HEK293 (cell line): Measurements from ENCODE around the gene C1QL1.

ENCODE experiments used
- CTCF ChIP-seq: fragments of 450-650 bp; formaldehyde crosslinking; IDR thresholded peaks from 2 replicates; pipeline ENCODE4 v1.5.1; 2016; ENCODE audit warnings: missing biosample characterization, missing genetic modification characterization
- HOXA7 ChIP-seq: sonication (generic); formaldehyde crosslinking; IDR thresholded peaks from 2 replicates; pipeline ENCODE4 v1.8.1; 2022; ENCODE audit warnings: missing genetic modification reagents, borderline replicate concordance
- MZF1 ChIP-seq: fragments of 450-650 bp; formaldehyde crosslinking; IDR thresholded peaks from 2 replicates; pipeline ENCODE4 v1.5.1; 2017; ENCODE audit warnings: missing biosample characterization, missing genetic modification characterization, borderline replicate concordance
- ZBTB1 ChIP-seq: fragments of 450-650 bp; formaldehyde crosslinking; IDR thresholded peaks from 2 replicates; pipeline ENCODE4 v1.5.1; 2016; ENCODE audit warnings: missing biosample characterization, missing genetic modification characterization
- ZBTB7A ChIP-seq: fragments of 450-650 bp; formaldehyde crosslinking; IDR thresholded peaks from 2 replicates; pipeline ENCODE4 v1.5.1; 2016; ENCODE audit warnings: low read depth, missing biosample characterization, missing genetic modification characterization
- ZBTB8A ChIP-seq: fragments of 450-650 bp; formaldehyde crosslinking; IDR thresholded peaks from 2 replicates; pipeline ENCODE4 v1.5.1; 2016; ENCODE audit warnings: missing biosample characterization, missing genetic modification characterization
- ZEB2 ChIP-seq: fragments of 450-650 bp; formaldehyde crosslinking; IDR thresholded peaks from 2 replicates; pipeline ENCODE4 v1.5.1; 2016; ENCODE audit warnings: missing biosample characterization, missing genetic modification characterization
- ZNF639 ChIP-seq: fragments of 450-650 bp; formaldehyde crosslinking; IDR thresholded peaks from 2 replicates; pipeline ENCODE4 v1.5.1; 2016; ENCODE audit warnings: missing biosample characterization, missing genetic modification characterization
- ZNF768 ChIP-seq: fragments of 450-650 bp; formaldehyde crosslinking; IDR thresholded peaks from 2 replicates; pipeline ENCODE4 v1.5.1; 2018; ENCODE audit warnings: missing biosample characterization, mild to moderate bottlenecking, missing genetic modification characterization

- TF ChIP-seq ZBTB8A (tag by site-specific recombination) (no peak), CTCF (no peak), ZBTB1 (tag by site-specific recombination) (no peak), ZNF639 (no peak), ZEB2 (tag by site-specific recombination) (no peak), MZF1 (tag by site-specific recombination) (no peak), ZBTB7A (tag by site-specific recombination) (no peak), HOXA7 (CRISPR knock-in tag) (no peak), ZNF768 (no peak)
Measured at GRCh38 chr17:44977065-44977464, 9.0 kb upstream of the C1QL1 start.
